Measurements from ENCODE around the gene SCAMP3.
"Not testable (repeated sequence)": the region's sequence is repeated elsewhere in the genome, so short reads cannot be mapped to it uniquely, and the experiment has no call there.

The SCAMP3 gene

GRCh38 chr1:155227261-155228095 lies 34.7 kb downstream of the SCAMP3 start:
- Mint-ChIP-seq H3K9me3 (no peaks in the 10 kb centered on the region), H3K4me1 (peaks cover 20% of the 10 kb centered on the region), H3K4me3 (peak overlapping the region; percentile 79), H3K36me3 (ENCODE audit: insufficient read depth) (peaks cover 4% of the 10 kb centered on the region), H3K27ac (ENCODE audit: low read depth) (peak overlapping the region; percentile 95), H3K27me3 (no peaks in the 10 kb centered on the region)
- DNase-seq (ENCODE audit: low spot score in 2 of 2) (peak; percentile 92 to 95), ATAC-seq (replicated peaks; ENCODE audit: extremely low read depth, poor library complexity, severe bottlenecking) (peak; percentile 93)

GRCh38 chr1:155226910-155227260 lies 35.3 kb downstream of the SCAMP3 start:
- peak overlapping the region; percentile 95 for H3K27ac Mint-ChIP-seq (ENCODE audit: low read depth)
- no peaks in the 10 kb centered on the region for H3K27me3 Mint-ChIP-seq
- peak overlapping the region; percentile 79 for H3K4me3 Mint-ChIP-seq
- H3K9me3 Mint-ChIP-seq, result no peaks in the 10 kb centered on the region
- H3K4me1 Mint-ChIP-seq, result peaks cover 20% of the 10 kb centered on the region
- peaks cover 4% of the 10 kb centered on the region for H3K36me3 Mint-ChIP-seq (ENCODE audit: insufficient read depth)
- ATAC-seq (replicated peaks; ENCODE audit: extremely low read depth, poor library complexity, severe bottlenecking), result peak; percentile 3
- no peak for DNase-seq (ENCODE audit: low spot score in 2 of 2)

- H3K27ac Mint-ChIP-seq (ENCODE audit: low read depth), result peak overlapping the region; percentile 95
- no peaks in the 10 kb centered on the region for H3K27me3 Mint-ChIP-seq
- peak; percentile 72 for ATAC-seq (replicated peaks; ENCODE audit: extremely low read depth, poor library complexity, severe bottlenecking)
- peak overlapping the region; percentile 79 for H3K4me3 Mint-ChIP-seq
- peaks cover 4% of the 10 kb centered on the region for H3K36me3 Mint-ChIP-seq (ENCODE audit: insufficient read depth)
- DNase-seq (ENCODE audit: low spot score in 2 of 2), result peak; percentile 63 to 74
- H3K4me1 Mint-ChIP-seq, result peaks cover 20% of the 10 kb centered on the region
- no peaks in the 10 kb centered on the region for H3K9me3 Mint-ChIP-seq
Observed at GRCh38 chr1:155226188-155226909, 35.8 kb downstream of the SCAMP3 start.

GRCh38 chr1:155225404-155225759 lies 36.8 kb downstream of the SCAMP3 start:
- not testable (repeated sequence) for H3K9me3 Mint-ChIP-seq; ATAC-seq (replicated peaks; ENCODE audit: extremely low read depth, poor library complexity, severe bottlenecking); H3K27me3 Mint-ChIP-seq; H3K27ac Mint-ChIP-seq (ENCODE audit: low read depth); H3K4me3 Mint-ChIP-seq; DNase-seq (ENCODE audit: low spot score in 2 of 2); H3K36me3 Mint-ChIP-seq (ENCODE audit: insufficient read depth)
- H3K4me1 Mint-ChIP-seq, result peaks cover 20% of the 10 kb centered on the region

GRCh38 chr1:155223047-155223446 lies 39.1 kb downstream of the SCAMP3 start:
- Mint-ChIP-seq H3K4me3 (no peak overlapping the region), H3K36me3 (ENCODE audit: insufficient read depth) (peaks cover 4% of the 10 kb centered on the region), H3K9me3 (no peaks in the 10 kb centered on the region), H3K4me1 (peaks cover 36% of the 10 kb centered on the region), H3K27me3 (no peaks in the 10 kb centered on the region), H3K27ac (ENCODE audit: low read depth) (no peak overlapping the region)
- DNase-seq (ENCODE audit: low spot score in 2 of 2) (no peak), ATAC-seq (replicated peaks; ENCODE audit: extremely low read depth, poor library complexity, severe bottlenecking) (no peak)

GRCh38 chr1:155220211-155220965 lies 41.8 kb downstream of the SCAMP3 start:
- H3K9me3 Mint-ChIP-seq; ATAC-seq (replicated peaks; ENCODE audit: extremely low read depth, poor library complexity, severe bottlenecking); H3K36me3 Mint-ChIP-seq (ENCODE audit: insufficient read depth); DNase-seq (ENCODE audit: low spot score in 2 of 2); H3K4me3 Mint-ChIP-seq; H3K27ac Mint-ChIP-seq (ENCODE audit: low read depth); H3K27me3 Mint-ChIP-seq: not testable (repeated sequence)
- peaks cover 16% of the 10 kb centered on the region for H3K4me1 Mint-ChIP-seq

GRCh38 chr1:155219592-155220031 lies 42.5 kb downstream of the SCAMP3 start:
- no peaks in the 10 kb centered on the region for H3K9me3 Mint-ChIP-seq
- H3K27ac Mint-ChIP-seq (ENCODE audit: low read depth), result peak overlapping the region; percentile 16
- peaks cover 16% of the 10 kb centered on the region for H3K4me1 Mint-ChIP-seq
- H3K4me3 Mint-ChIP-seq, result no peak overlapping the region
- H3K27me3 Mint-ChIP-seq, result no peaks in the 10 kb centered on the region
- DNase-seq (ENCODE audit: low spot score in 2 of 2) (no peak), ATAC-seq (replicated peaks; ENCODE audit: extremely low read depth, poor library complexity, severe bottlenecking) (peak; percentile 22)
- H3K36me3 Mint-ChIP-seq (ENCODE audit: insufficient read depth), result no peaks in the 10 kb centered on the region

GRCh38 chr1:155218854-155219591 lies 43.1 kb downstream of the SCAMP3 start:
- DNase-seq (ENCODE audit: low spot score in 2 of 2) (no peak), ATAC-seq (replicated peaks; ENCODE audit: extremely low read depth, poor library complexity, severe bottlenecking) (no peak)
- no peaks in the 10 kb centered on the region for H3K27me3 Mint-ChIP-seq
- H3K4me3 Mint-ChIP-seq, result no peak overlapping the region
- H3K4me1 Mint-ChIP-seq, result peaks cover 16% of the 10 kb centered on the region
- H3K9me3 Mint-ChIP-seq, result no peaks in the 10 kb centered on the region
- H3K27ac Mint-ChIP-seq (ENCODE audit: low read depth), result peak overlapping the region; percentile 16
- no peaks in the 10 kb centered on the region for H3K36me3 Mint-ChIP-seq (ENCODE audit: insufficient read depth)

GRCh38 chr1:155214702-155215101 lies 47.5 kb downstream of the SCAMP3 start:
- H3K4me1 Mint-ChIP-seq, result peaks cover 12% of the 10 kb centered on the region
- not testable (repeated sequence) for H3K36me3 Mint-ChIP-seq (ENCODE audit: insufficient read depth); DNase-seq (ENCODE audit: low spot score in 2 of 2); H3K4me3 Mint-ChIP-seq; H3K27me3 Mint-ChIP-seq; H3K9me3 Mint-ChIP-seq; H3K27ac Mint-ChIP-seq (ENCODE audit: low read depth)
- ATAC-seq (replicated peaks; ENCODE audit: extremely low read depth, poor library complexity, severe bottlenecking), result peak; percentile 34

GRCh38 chr1:155212051-155212440 lies 50.1 kb downstream of the SCAMP3 start:
- not testable (repeated sequence) for H3K27ac Mint-ChIP-seq (ENCODE audit: low read depth); ATAC-seq (replicated peaks; ENCODE audit: extremely low read depth, poor library complexity, severe bottlenecking); H3K27me3 Mint-ChIP-seq; H3K4me3 Mint-ChIP-seq; DNase-seq (ENCODE audit: low spot score in 2 of 2); H3K9me3 Mint-ChIP-seq
- Mint-ChIP-seq H3K36me3 (ENCODE audit: insufficient read depth) (peaks cover 18% of the 10 kb centered on the region), H3K4me1 (peaks cover 15% of the 10 kb centered on the region)

- H3K9me3 Mint-ChIP-seq; DNase-seq (ENCODE audit: low spot score in 2 of 2); H3K27ac Mint-ChIP-seq (ENCODE audit: low read depth); H3K27me3 Mint-ChIP-seq; ATAC-seq (replicated peaks; ENCODE audit: extremely low read depth, poor library complexity, severe bottlenecking); H3K4me3 Mint-ChIP-seq: not testable (repeated sequence)
- Mint-ChIP-seq H3K36me3 (ENCODE audit: insufficient read depth) (peaks cover 19% of the 10 kb centered on the region), H3K4me1 (peaks cover 20% of the 10 kb centered on the region)
Observed at GRCh38 chr1:155211381-155212050, 50.6 kb downstream of the SCAMP3 start.

All from central memory CD8-positive, alpha-beta T cell (primary cell).